Measurements from ENCODE around the gene MTFR2. TPM values are rescaled to one million over a fixed set of nuclear protein-coding genes. Genes with fewer than 3 reads are reported as not detected.

The MTFR2 gene
- total RNA-seq, result 1 to 10 TPM; 4.0 to 6.3 TPM
- 8.2 TPM for polyA plus RNA-seq (2013, experiment 1 of 2)
- 8.4 TPM for polyA plus RNA-seq (2013, experiment 2 of 2)
- long read RNA-seq, experiment 1, partial matches to known transcripts, result 4 of 7 reads
- long read RNA-seq, experiment 1, other reads (novel, unspliced or antisense), result 0 of 7 reads
- long read RNA-seq, experiment 2, partial matches to known transcripts, result 0 of 4 reads
- long read RNA-seq, experiment 2, other reads (novel, unspliced or antisense), result 0 of 4 reads
- long read RNA-seq, experiment 3, transcript MTFR2-203 (8 exons, 1,793 nt), result major isoform, 8 of 14 reads
- long read RNA-seq, experiment 3, partial matches to known transcripts, result 1 of 14 reads
- long read RNA-seq, experiment 3, other reads (novel, unspliced or antisense), result 2 of 14 reads
- long read RNA-seq, experiment 4, transcript MTFR2-203 (8 exons, 1,793 nt), result major isoform, 7 of 9 reads
- long read RNA-seq, experiment 4, partial matches to known transcripts, result 0 of 9 reads
- long read RNA-seq, experiment 4, other reads (novel, unspliced or antisense), result 0 of 9 reads

GRCh38 chr6:136249811-136250685, at the start of gene MTFR2:
TSS of gene MTFR2 (minus strand) at chr6:136250311. CDS start at chr6:136249099, 1,212 bp downstream.
- Histone ChIP-seq H3K36me3 (ENCODE audit: control insufficient read depth, insufficient read depth, low read length) (peaks cover 3% of the 10 kb centered on the region), H3K9me3 (ENCODE audit: control insufficient read depth, low read length) (no peaks in the 10 kb centered on the region), H3K9ac (ENCODE audit: extremely low read depth, low read length, poor library complexity, severe bottlenecking) (peak within 1 kb of the TSS; percentile 74), H3K4me1 (ENCODE audit: control insufficient read depth, insufficient read depth, low read length) (no peaks in the 10 kb centered on the region), H3K27ac (ENCODE audit: low read depth, low read length) (no peak within 1 kb of the TSS), H3K27me3 (ENCODE audit: control insufficient read depth, insufficient read depth, low read length, poor library complexity, severe bottlenecking) (no peaks in the 10 kb centered on the region), H3K4me3 (ENCODE audit: low read length) (peak within 1 kb of the TSS; percentile 95)
- Mint-ChIP-seq H3K9me3 (no peaks in the 10 kb centered on the region), H3K27me3 (ENCODE audit: insufficient read depth) (no peaks in the 10 kb centered on the region), H3K36me3 (ENCODE audit: low read depth) (peaks cover 4% of the 10 kb centered on the region), H3K27ac (peak within 1 kb of the TSS; percentile 95), H3K4me3 (peak within 1 kb of the TSS; percentile 96), H3K4me1 (peaks cover 18% of the 10 kb centered on the region)
- no peak for TF ChIP-seq CTCF (conservative IDR thresholded peaks at IDR 0.05)
- DNase-seq, result peak; percentile 99
- WGBS, 2 experiments (ENCODE audit: insufficient coverage in 1 of 2, insufficient read length in 1 of 2), result 0 to 1% methylated on average over 39 to 59 of the region's 59 CpGs

GRCh38 chr6:136294621-136295020, 44.5 kb upstream of the MTFR2 start:
- no peak for TF ChIP-seq CTCF (conservative IDR thresholded peaks at IDR 0.05)
- Histone ChIP-seq H3K9ac (ENCODE audit: extremely low read depth, low read length, poor library complexity, severe bottlenecking) (no peak overlapping the region), H3K27ac (ENCODE audit: low read depth, low read length) (no peak overlapping the region), H3K9me3 (ENCODE audit: control insufficient read depth, low read length) (no peaks in the 10 kb centered on the region), H3K36me3 (ENCODE audit: control insufficient read depth, insufficient read depth, low read length) (no peaks in the 10 kb centered on the region), H3K4me3 (ENCODE audit: low read length) (no peak overlapping the region), H3K27me3 (ENCODE audit: control insufficient read depth, insufficient read depth, low read length, poor library complexity, severe bottlenecking) (no peaks in the 10 kb centered on the region), H3K4me1 (ENCODE audit: control insufficient read depth, insufficient read depth, low read length) (peaks cover 4% of the 10 kb centered on the region)
- no peak for DNase-seq
- H3K36me3 Mint-ChIP-seq (ENCODE audit: low read depth), result no peaks in the 10 kb centered on the region
- H3K27ac Mint-ChIP-seq, result no peak overlapping the region
- H3K4me3 Mint-ChIP-seq, result no peak overlapping the region
- no peaks in the 10 kb centered on the region for H3K9me3 Mint-ChIP-seq
- no peaks in the 10 kb centered on the region for H3K27me3 Mint-ChIP-seq (ENCODE audit: insufficient read depth)
- peaks cover 6% of the 10 kb centered on the region for H3K4me1 Mint-ChIP-seq
- 91 to 100% methylated on average over 1 to 3 of the region's 3 CpGs for WGBS, 2 experiments (ENCODE audit: insufficient coverage in 1 of 2, insufficient read length in 1 of 2)

- H3K9me3 Mint-ChIP-seq, result no peaks in the 10 kb centered on the region
- 15 to 23% methylated on average over 14 to 22 of the region's 22 CpGs for WGBS, 2 experiments (ENCODE audit: insufficient coverage in 1 of 2, insufficient read length in 1 of 2)
These were observed 40.4 kb upstream of the MTFR2 start for GRCh38 chr6:136290410-136291010.

More at GRCh38 chr6:136290410-136291010, 40.4 kb upstream of the MTFR2 start:
- H3K4me3 Mint-ChIP-seq, result peak overlapping the region; percentile 99
- Histone ChIP-seq H3K9me3 (ENCODE audit: control insufficient read depth, low read length) (no peaks in the 10 kb centered on the region), H3K27ac (ENCODE audit: low read depth, low read length) (peak overlapping the region; percentile 99), H3K27me3 (ENCODE audit: control insufficient read depth, insufficient read depth, low read length, poor library complexity, severe bottlenecking) (no peaks in the 10 kb centered on the region), H3K36me3 (ENCODE audit: control insufficient read depth, insufficient read depth, low read length) (no peaks in the 10 kb centered on the region), H3K4me1 (ENCODE audit: control insufficient read depth, insufficient read depth, low read length) (peaks cover 4% of the 10 kb centered on the region), H3K4me3 (ENCODE audit: low read length) (peak overlapping the region; percentile 91), H3K9ac (ENCODE audit: extremely low read depth, low read length, poor library complexity, severe bottlenecking) (peak overlapping the region; percentile 100)
- peak overlapping the region; percentile 100 for H3K27ac Mint-ChIP-seq
- DNase-seq, result peak; percentile 80
- TF ChIP-seq CTCF (conservative IDR thresholded peaks at IDR 0.05), result no peak
- peaks cover 19% of the 10 kb centered on the region for H3K4me1 Mint-ChIP-seq
- peaks cover 4% of the 10 kb centered on the region for H3K36me3 Mint-ChIP-seq (ENCODE audit: low read depth)
- H3K27me3 Mint-ChIP-seq (ENCODE audit: insufficient read depth), result no peaks in the 10 kb centered on the region
